HG03558 (cell line): ENCODE results near the gene SOX10.

Source experiments
- ATAC-seq: cut with Tn5 transposase; IDR thresholded peaks from one replicate; pipeline ENCODE4 v1.9.1; 2021; ENCODE audit warnings: moderate number of reproducible peaks; ENCODE audit not compliant: unreplicated experiment; ENCODE audit errors: extremely low read depth

SOX10 gene

DNA sequence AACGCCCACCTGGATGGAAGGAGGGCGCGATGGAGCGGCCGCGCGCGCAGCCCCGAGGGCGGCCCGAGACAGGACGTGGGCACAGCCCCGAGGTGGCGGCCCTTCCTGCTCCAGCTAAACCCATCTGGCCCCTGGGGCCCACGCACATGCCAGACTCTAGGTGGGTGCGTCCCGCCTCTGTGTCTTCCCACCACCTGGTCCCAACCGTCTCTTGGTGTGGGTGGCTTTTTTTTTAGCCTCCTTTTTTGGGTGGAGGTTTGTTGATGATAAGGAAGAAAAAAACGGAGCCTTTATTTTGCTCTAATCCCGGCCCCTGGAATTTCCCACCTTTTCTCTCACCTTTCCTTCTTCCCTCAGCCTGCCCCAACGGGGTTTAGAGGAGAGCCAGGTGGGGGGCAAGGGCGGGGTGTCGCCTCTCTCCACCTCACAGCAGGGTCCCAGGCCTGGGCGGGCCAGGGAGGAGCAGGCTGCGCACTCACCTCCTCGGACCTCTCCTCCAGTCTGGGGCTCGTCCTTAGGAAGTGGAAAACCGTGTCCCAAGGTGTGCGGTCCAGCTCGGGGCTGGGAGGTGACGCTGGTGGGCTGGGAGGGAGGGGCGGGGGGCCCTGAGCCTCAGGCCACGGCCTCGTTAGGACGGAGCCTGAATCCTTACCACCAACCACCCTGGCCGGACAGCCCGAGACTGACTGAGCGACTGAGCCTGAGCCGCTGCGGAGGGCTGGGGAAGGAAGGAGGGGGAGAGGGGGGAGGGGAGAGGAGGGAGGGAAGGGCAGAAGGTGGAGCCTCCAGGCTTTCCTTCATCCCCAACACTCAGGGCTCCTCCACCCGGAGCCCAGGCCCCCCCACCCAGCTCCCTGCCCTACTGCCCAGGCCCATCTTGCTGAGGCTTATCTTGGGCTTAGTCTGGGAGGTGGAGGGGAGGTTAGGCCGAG, at the start of gene SOX10:
TSS of gene SOX10 (minus strand) at position 696 of the 932 bp plus-strand sequence. CDS start 771 bp downstream, outside the sequence.
- no peak for ATAC-seq

- ATAC-seq = no peak
Measured at GRCh38 chr22:38033522-38034277, 49.3 kb upstream of the SOX10 start.

- ATAC-seq = no peak
Measured at GRCh38 chr22:38032681-38033521, 48.5 kb upstream of the SOX10 start.

GRCh38 chr22:38031491-38031890, 47.1 kb upstream of the SOX10 start:
- no peak for ATAC-seq

- ATAC-seq = no peak
Measured at GRCh38 chr22:38030311-38031133, 46.2 kb upstream of the SOX10 start.

DNA sequence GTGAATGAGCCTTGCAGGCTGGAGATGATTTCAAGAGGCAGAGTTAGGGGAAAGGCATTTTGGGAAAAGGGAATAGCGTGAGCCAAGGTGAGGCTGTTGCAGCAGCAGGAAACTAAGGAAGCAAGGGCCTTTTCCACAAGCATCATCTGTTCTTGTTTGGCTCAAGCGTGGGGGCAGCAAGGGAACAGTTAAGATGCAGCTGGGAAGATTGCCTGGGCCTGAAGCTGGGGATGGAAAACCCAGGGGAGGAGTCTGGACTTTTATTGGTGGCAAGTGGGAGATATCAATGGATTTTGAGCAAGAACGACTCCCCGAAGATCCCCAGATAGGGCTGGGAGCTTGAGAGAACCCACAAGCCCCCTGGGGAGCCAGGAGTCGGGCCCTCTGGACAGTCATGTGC, 45.5 kb upstream of the SOX10 start:
- no peak for ATAC-seq

GRCh38 chr22:38029370-38029769, 45.0 kb upstream of the SOX10 start:
- no peak for ATAC-seq

DNA sequence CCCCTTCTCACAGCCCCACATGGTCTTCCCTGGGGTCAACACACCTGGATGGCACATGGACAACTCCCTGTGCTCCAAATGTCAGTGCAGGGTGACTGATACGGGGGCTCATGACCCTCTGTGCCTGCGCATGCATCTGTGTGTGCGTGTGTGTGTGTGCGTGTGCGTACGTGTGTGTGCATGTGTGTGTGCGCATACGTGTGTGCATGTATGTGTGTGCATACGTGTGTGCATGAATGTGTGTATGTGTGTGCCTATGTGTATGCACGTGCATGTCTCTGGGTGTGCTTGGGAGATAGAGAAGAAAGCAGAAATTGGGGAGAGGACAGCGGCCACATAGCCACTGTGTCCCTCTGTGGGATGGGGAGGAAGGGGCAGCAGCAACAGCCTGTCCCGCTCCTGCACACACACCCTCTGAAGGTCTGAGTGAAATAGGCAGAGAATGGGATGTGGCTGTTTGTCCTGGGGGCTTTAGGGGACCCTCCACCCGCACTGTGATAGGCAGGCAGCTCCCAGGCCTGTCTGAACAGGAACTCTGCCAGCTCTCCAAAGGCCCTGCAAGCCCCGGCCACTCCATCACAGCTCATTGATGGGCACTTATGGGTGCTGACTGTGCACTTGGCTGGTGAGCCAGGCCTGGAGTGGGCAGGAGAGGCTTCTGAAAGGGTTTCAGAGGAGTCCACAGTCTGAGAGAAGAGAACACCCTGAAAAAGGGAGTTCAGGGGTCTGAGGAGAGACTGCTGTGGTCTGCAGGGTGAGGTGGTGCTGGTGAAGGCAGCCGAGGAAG, 44.2 kb upstream of the SOX10 start:
- ATAC-seq = no peak

- no peak for ATAC-seq
Measured at GRCh38 chr22:38027487-38027886, 43.1 kb upstream of the SOX10 start.

DNA sequence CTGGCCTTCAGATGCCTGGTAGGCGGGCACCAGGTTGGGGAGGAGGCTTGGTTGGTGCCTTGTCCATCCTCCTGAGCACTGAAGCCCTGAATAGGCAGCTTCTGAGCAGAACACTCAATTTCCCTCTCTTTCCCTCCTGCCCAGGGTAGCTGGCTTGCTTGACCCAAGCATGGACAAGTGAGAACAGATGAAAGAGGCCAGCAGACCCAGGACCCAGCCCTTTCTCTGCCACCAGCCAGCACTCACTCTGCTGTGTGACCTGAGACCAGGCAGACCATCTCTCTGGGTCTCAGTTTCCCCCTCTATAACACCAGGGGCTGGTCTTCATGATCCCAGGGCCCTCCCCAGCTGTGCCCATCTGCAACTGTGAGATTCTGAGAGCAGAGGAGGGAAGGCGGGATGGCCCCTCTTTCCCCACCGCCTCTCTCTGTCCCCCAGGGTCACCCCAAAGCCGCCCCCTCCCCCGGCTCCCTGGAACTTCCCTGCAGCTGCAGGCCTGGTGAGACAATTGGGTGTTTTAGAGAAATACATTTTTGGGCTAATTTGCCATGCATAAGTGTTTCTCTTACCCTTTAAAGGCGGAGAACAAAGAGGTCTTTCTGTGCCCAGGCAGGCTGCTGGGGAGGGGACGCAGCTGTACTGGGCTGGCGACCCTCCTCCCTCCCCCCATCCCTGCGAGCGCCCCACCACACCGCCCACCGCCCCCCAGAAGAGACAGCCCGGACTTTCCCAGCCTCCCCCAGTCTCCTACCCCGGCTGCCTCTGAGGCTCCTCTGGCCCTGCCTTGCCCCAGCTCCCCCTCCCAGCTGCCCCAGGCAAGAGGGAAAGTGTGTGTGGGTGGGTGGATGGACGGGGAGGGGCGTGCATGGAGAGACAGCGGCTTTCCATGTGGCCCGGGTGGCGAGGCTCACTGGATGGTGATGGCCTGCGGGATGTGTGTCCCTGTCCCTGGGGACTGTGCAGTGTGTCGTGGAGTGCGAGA, 42.1 kb upstream of the SOX10 start:
- no peak for ATAC-seq

GRCh38 chr22:38025514-38025913, 41.2 kb upstream of the SOX10 start:
- ATAC-seq = no peak

DNA sequence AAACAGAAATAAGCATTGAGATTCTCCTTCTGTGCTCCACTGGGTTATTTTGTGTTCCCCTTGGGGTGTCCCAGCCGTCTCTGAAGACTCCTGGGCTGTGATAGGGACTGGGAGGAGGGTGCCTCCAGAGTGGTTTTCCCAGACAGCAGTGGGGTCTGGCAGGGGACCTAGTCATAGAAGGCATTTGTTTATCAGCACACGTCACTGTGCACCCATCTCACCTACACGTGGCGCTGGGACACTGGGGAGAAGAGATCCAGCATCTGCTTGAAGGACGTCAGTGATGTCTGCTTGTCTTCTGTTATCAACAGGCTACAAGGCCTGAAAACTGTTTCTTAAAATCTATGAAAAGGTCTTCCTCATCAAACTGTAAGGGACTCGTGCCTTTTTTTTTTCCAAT, 38.7 kb upstream of the SOX10 start:
- ATAC-seq = no peak

DNA sequence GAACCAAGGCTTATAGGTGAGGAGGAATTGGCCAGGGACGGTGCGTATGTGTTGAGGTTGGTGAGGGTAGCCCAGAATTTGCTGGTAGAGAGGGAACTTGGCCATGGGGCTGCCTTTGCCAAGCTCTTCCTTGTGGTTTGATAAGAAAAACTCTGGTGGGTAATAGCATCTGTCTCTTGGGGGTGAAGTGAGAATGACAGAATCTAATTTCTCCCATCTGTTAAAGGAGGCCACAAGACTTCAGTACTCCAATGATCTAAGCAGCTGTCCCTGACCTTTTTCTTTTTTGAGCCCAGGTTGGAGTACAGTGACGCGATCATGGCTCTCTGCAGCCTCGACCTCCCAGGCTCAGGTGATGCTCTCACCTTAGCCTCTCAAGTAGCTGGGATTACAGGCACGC, 36.9 kb upstream of the SOX10 start:
- no peak for ATAC-seq

- no peak for ATAC-seq
Measured at GRCh38 chr22:38018938-38019827, 34.8 kb upstream of the SOX10 start.

- no peak for ATAC-seq
Measured at GRCh38 chr22:38017939-38018885, 33.9 kb upstream of the SOX10 start.
